SK-N-SH (cell line): ENCODE data around the gene ZSWIM7. TPM values are rescaled to one million over a fixed set of nuclear protein-coding genes. Genes with fewer than 3 reads are reported as not detected.

ENCODE experiments used
- CTCF ChIA-PET: fragments of 300-600, 350-600 bp; formaldehyde crosslinking; extraction: SDS; loops from one replicate; lab custom pipeline; 2021; lab: Yijun Ruan, JAX
- POLR2A ChIA-PET: fragments of 350-600 bp; sonication (Branson Sonifier 250); formaldehyde crosslinking; extraction: SDS; loops from one replicate; lab custom pipeline; 2020; ENCODE audit warnings: antibody characterized with exemption, inconsistent platforms; lab: Yijun Ruan, JAX
- DNase-seq: peaks from one replicate; pipeline ENCODE4 v3.0.0; 2012
- H2AFZ ChIP-seq: fragments of 200-600 bp; sonication (generic); 2 replicates; pipeline ENCODE4 v1.8.1; 2016; ENCODE audit warnings: antibody characterized with exemption, mild to moderate bottlenecking, low read depth
- H3F3A ChIP-seq: fragments of 200-600 bp; sonication (generic); replicated peaks from 2 replicates; pipeline ENCODE3; 2016; ENCODE audit warnings: antibody characterized with exemption, mild to moderate bottlenecking; ENCODE audit not compliant: insufficient read depth
- H3K27ac ChIP-seq, 2 experiments: fragments of 200-500 bp in 1 of 2; fragments of 200-600 bp in 1 of 2; sonication (Bioruptor generic) in 1 of 2; sonication (generic), shearing (Covaris generic) in 1 of 2; 2 replicates each; pipeline versions ENCODE4 v1.5.1 to v1.6.1; 2014 to 2016; ENCODE audit warnings: low read depth in 2 of 2, inconsistent platforms in 1 of 2, low read length in 1 of 2, mild to moderate bottlenecking in 1 of 2, mixed read lengths in 1 of 2
- H3K27me3 ChIP-seq: fragments of 200-600 bp; sonication (generic), shearing (Covaris generic); 2 replicates; pipeline ENCODE4 v1.6.1; 2016; ENCODE audit warnings: mixed run types; ENCODE audit not compliant: insufficient read depth
- H3K36me3 ChIP-seq, 2 experiments: fragments of 200-500 bp in 1 of 2; fragments of 200-600 bp in 1 of 2; sonication (Bioruptor generic) in 1 of 2; sonication (generic) in 1 of 2; replicated peaks in 1 of 2; 2 replicates each; pipeline versions ENCODE3 to v1.5.1; 2014 to 2016; ENCODE audit warnings: low read length in 1 of 2, mild to moderate bottlenecking in 1 of 2; ENCODE audit not compliant: insufficient read depth in 2 of 2, control insufficient read depth in 1 of 2
- H3K4me1 ChIP-seq, 2 experiments: fragments of 200-500 bp in 1 of 2; fragments of 200-600 bp in 1 of 2; sonication (Bioruptor generic) in 1 of 2; sonication (generic), shearing (Covaris generic) in 1 of 2; 2 replicates each; pipeline versions ENCODE4 v1.5.1 to v1.6.1; 2014 to 2016; ENCODE audit warnings: low read depth in 1 of 2, low read length in 1 of 2, mixed run types in 1 of 2; ENCODE audit not compliant: insufficient read depth in 2 of 2, control insufficient read depth in 1 of 2
- H3K4me2 ChIP-seq: fragments of 200-600 bp; sonication (generic), shearing (Covaris generic); 2 replicates; pipeline ENCODE4 v1.6.1; 2017; ENCODE audit warnings: mixed run types
- H3K4me3 ChIP-seq, 2 experiments: fragments of 200-500 bp in 1 of 2; fragments of 200-600 bp in 1 of 2; sonication (Bioruptor generic) in 1 of 2; sonication (generic), shearing (Covaris generic) in 1 of 2; 2 replicates each; pipeline versions ENCODE4 v1.5.1 to v1.8.1; 2014 to 2016; ENCODE audit warnings: low read depth in 2 of 2, inconsistent platforms in 1 of 2, low read length in 1 of 2, mild to moderate bottlenecking in 1 of 2, mixed read lengths in 1 of 2, moderate library complexity in 1 of 2
- H3K79me2 ChIP-seq: fragments of 200-600 bp; sonication (generic); 2 replicates; pipeline ENCODE4 v1.8.1; 2017; ENCODE audit warnings: mild to moderate bottlenecking; ENCODE audit not compliant: insufficient read depth
- H3K9ac ChIP-seq: fragments of 200-600 bp; sonication (generic); 2 replicates; pipeline ENCODE4 v1.6.1; 2017; ENCODE audit warnings: mixed run types
- H3K9me2 ChIP-seq: fragments of 200-600 bp; sonication (generic); 2 replicates; pipeline ENCODE4 v1.6.1; 2017; ENCODE audit warnings: mixed run types
- H3K9me3 ChIP-seq: fragments of 200-600 bp; sonication (generic); 2 replicates; pipeline ENCODE4 v1.6.1; 2017; ENCODE audit warnings: mixed run types, mild to moderate bottlenecking, moderate library complexity
- H4K20me1 ChIP-seq: fragments of 200-600 bp; sonication (generic); 2 replicates; pipeline ENCODE4 v1.6.1; 2017; ENCODE audit warnings: mild to moderate bottlenecking, mixed run types; ENCODE audit not compliant: insufficient read depth
- ELF1 ChIP-seq: IDR thresholded peaks from 2 replicates; pipeline ENCODE4 v1.4.0; 2012
- EP300 ChIP-seq, 2 experiments: IDR thresholded peaks; 2 replicates each; pipeline versions ENCODE4 v1.4.0 to v1.6.1; 2012; ENCODE audit warnings: borderline replicate concordance in 1 of 2, low read depth in 1 of 2, low read length in 1 of 2
- EZH2phosphoT487 ChIP-seq: fragments of 200-600 bp; sonication (generic); IDR thresholded peaks from 2 replicates; pipeline ENCODE4 v1.6.1; 2017; ENCODE audit warnings: low read depth, mixed run types, mild to moderate bottlenecking, antibody characterized with exemption, moderate library complexity, borderline replicate concordance
- FOSL2 ChIP-seq: IDR thresholded peaks from 2 replicates; pipeline ENCODE4 v1.4.0; 2012; ENCODE audit warnings: low read depth, mild to moderate bottlenecking, moderate library complexity, borderline replicate concordance
- FOXJ3 ChIP-seq: sonication (generic); formaldehyde crosslinking; IDR thresholded peaks from 2 replicates; pipeline ENCODE4 v1.5.1; 2020; ENCODE audit warnings: mild to moderate bottlenecking, missing genetic modification reagents
- GABPA ChIP-seq: IDR thresholded peaks from 2 replicates; pipeline ENCODE4 v1.4.0; 2012; ENCODE audit warnings: low read depth, mild to moderate bottlenecking
- GATA2 ChIP-seq: sonication (generic); formaldehyde crosslinking; IDR thresholded peaks from 2 replicates; pipeline ENCODE4 v1.5.0; 2020; ENCODE audit warnings: mild to moderate bottlenecking, missing genetic modification reagents
- JUND ChIP-seq: IDR thresholded peaks from 2 replicates; pipeline ENCODE4 v1.4.0; 2012
- MEF2A ChIP-seq: IDR thresholded peaks from 2 replicates; pipeline ENCODE4 v1.4.0; 2012; ENCODE audit warnings: low read depth, borderline replicate concordance
- NFIC ChIP-seq: IDR thresholded peaks from 2 replicates; pipeline ENCODE4 v1.4.0; 2012; ENCODE audit warnings: borderline replicate concordance
- RAD21 ChIP-seq: IDR thresholded peaks from 2 replicates; pipeline ENCODE4 v1.6.1; 2012; ENCODE audit warnings: mild to moderate bottlenecking, low read length
- TAF1 ChIP-seq: IDR thresholded peaks from 2 replicates; pipeline ENCODE4 v1.6.1; 2012; ENCODE audit warnings: low read depth, mild to moderate bottlenecking, low read length, moderate library complexity, borderline replicate concordance
- TCF12 ChIP-seq: IDR thresholded peaks from 2 replicates; pipeline ENCODE4 v1.4.0; 2012
- TEAD4 ChIP-seq: IDR thresholded peaks from 2 replicates; pipeline ENCODE4 v1.4.0; 2012; ENCODE audit warnings: mild to moderate bottlenecking, borderline replicate concordance; ENCODE audit not compliant: insufficient read depth
- USF1 ChIP-seq: IDR thresholded peaks from 2 replicates; pipeline ENCODE4 v1.4.0; 2012; ENCODE audit warnings: low read depth, borderline replicate concordance
- YY1 ChIP-seq: IDR thresholded peaks from 2 replicates; pipeline ENCODE4 v1.4.0; 2012; ENCODE audit warnings: low read depth, mild to moderate bottlenecking
- WGBS: methylation state at CpG from one replicate; pipeline ENCODE4 v1.1.6; 2017; ENCODE audit warnings: low lambda C conversion rate; 5-methylcytosine and 5-hydroxymethylcytosine counted together
- polyA plus RNA-seq, 3 experiments: library from polyadenylated mRNA; depleted of rRNA; stranded (reverse); fragments of >200 nt; gene quantifications; 2 replicates each; pipeline ENCODE4 v1.2.3, GENCODE V29; 2012
- TF ChIP-seq, protein P1 (sequence below): IDR thresholded peaks from 2 replicates; pipeline ENCODE4 v1.6.1; 2012; ENCODE audit warnings: mild to moderate bottlenecking, low read depth, low read length, moderate library complexity
- TF ChIP-seq, protein P2 (sequence below): IDR thresholded peaks from 2 replicates; pipeline ENCODE4 v1.4.0; 2012; ENCODE audit warnings: low read depth, borderline replicate concordance

The ZSWIM7 gene
- polyA plus RNA-seq, 1 of the 3 experiments (the other 2 are of a cell fraction) = 63.3 TPM

DNA sequence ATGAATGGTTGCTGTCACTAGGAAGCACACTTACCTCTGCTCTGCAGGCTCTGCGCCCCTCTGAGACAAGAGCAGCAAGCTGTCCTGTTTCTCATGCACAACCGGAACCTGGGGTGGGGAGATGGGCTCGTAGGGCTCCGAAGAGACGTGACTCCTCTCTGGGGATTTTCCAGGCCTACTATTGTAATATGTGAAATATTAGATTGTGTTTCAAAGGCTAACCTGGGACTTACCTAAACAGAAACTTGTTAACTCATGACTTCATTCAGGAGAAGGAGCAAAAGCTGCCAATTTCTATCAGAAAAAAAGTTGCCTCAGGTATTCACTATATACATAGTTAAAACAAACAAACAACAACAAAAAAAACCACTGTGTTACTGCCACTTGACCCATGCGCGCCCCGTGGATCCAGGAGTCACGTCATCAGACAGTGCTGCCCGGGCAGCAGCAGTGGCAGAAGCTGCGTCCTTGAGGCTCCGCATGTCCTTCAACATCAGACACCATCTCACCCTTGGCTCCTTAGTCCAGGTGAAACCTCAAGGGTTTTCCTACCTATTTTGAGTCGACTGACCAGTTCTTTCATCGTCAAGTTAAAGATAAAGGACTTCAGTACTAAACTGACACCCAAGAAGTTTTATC lies 49.4 kb upstream of the ZSWIM7 start:
- Histone ChIP-seq H3K36me3 (peaks cover 32 to 73% of the 10 kb centered on the region in 2 experiments), H3K4me2 (no peak overlapping the region), H3K27me3 (no peaks in the 10 kb centered on the region), H4K20me1 (no peaks in the 10 kb centered on the region), H3K9me3 (no peaks in the 10 kb centered on the region), H3F3A (peaks cover 7% of the 10 kb centered on the region), H3K9me2 (no peaks in the 10 kb centered on the region), H3K79me2 (peaks cover 43% of the 10 kb centered on the region), H2AFZ (no peak overlapping the region), H3K4me3 (no peak overlapping the region), H3K4me1 (no peaks in the 10 kb centered on the region), H3K27ac (no peak overlapping the region), H3K9ac (no peak overlapping the region)
- CTCF ChIA-PET = interaction anchor here (1.0 kb wide), 1 partner anchor 10 kb away, joined by 3 read pairs; no protein-coding TSS in a partner anchor
- TF ChIP-seq TAF1 (no peak), USF1 (no peak), FOXJ3 (CRISPR knock-in tag) (no peak), YY1 (no peak), RAD21 (no peak), JUND (no peak), GABPA (no peak), FOSL2 (no peak), NFIC (no peak), MEF2A (no peak), TEAD4 (no peak)
- TF ChIP-seq, protein P1, sequence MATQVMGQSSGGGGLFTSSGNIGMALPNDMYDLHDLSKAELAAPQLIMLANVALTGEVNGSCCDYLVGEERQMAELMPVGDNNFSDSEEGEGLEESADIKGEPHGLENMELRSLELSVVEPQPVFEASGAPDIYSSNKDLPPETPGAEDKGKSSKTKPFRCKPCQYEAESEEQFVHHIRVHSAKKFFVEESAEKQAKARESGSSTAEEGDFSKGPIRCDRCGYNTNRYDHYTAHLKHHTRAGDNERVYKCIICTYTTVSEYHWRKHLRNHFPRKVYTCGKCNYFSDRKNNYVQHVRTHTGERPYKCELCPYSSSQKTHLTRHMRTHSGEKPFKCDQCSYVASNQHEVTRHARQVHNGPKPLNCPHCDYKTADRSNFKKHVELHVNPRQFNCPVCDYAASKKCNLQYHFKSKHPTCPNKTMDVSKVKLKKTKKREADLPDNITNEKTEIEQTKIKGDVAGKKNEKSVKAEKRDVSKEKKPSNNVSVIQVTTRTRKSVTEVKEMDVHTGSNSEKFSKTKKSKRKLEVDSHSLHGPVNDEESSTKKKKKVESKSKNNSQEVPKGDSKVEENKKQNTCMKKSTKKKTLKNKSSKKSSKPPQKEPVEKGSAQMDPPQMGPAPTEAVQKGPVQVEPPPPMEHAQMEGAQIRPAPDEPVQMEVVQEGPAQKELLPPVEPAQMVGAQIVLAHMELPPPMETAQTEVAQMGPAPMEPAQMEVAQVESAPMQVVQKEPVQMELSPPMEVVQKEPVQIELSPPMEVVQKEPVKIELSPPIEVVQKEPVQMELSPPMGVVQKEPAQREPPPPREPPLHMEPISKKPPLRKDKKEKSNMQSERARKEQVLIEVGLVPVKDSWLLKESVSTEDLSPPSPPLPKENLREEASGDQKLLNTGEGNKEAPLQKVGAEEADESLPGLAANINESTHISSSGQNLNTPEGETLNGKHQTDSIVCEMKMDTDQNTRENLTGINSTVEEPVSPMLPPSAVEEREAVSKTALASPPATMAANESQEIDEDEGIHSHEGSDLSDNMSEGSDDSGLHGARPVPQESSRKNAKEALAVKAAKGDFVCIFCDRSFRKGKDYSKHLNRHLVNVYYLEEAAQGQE = no peak
- 92% methylated on average over 14 of the region's 14 CpGs for WGBS
- DNase-seq = no peak
- POLR2A ChIA-PET = no interaction called here

- CTCF ChIA-PET = interaction anchor here (0.7 to 1.1 kb wide), 2 partner anchors 16 to 32 kb away, joined by 3 read pairs; no protein-coding TSS in a partner anchor
- no peaks in the 10 kb centered on the region for H3K27me3 ChIP-seq
- no peak for DNase-seq
- 97% methylated on average over 3 of the region's 3 CpGs for WGBS
- no peaks in the 10 kb centered on the region for H3K9me3 ChIP-seq
- peaks cover 45 to 71% of the 10 kb centered on the region in 2 experiments for H3K36me3 ChIP-seq
- peaks cover under 1% of the 10 kb centered on the region for H3F3A ChIP-seq
- H3K27ac ChIP-seq = no peak overlapping the region
- H3K4me3 ChIP-seq = no peak overlapping the region
- H4K20me1 ChIP-seq = no peaks in the 10 kb centered on the region
- H3K4me2 ChIP-seq = no peak overlapping the region
- H3K9ac ChIP-seq = no peak overlapping the region
- no peak for TF ChIP-seq EP300 (IDR thresholded peaks at IDR 0.05; ENCODE audit: borderline replicate concordance in 1 of 2, low read depth in 1 of 2, low read length in 1 of 2)
- TF ChIP-seq, protein P2, sequence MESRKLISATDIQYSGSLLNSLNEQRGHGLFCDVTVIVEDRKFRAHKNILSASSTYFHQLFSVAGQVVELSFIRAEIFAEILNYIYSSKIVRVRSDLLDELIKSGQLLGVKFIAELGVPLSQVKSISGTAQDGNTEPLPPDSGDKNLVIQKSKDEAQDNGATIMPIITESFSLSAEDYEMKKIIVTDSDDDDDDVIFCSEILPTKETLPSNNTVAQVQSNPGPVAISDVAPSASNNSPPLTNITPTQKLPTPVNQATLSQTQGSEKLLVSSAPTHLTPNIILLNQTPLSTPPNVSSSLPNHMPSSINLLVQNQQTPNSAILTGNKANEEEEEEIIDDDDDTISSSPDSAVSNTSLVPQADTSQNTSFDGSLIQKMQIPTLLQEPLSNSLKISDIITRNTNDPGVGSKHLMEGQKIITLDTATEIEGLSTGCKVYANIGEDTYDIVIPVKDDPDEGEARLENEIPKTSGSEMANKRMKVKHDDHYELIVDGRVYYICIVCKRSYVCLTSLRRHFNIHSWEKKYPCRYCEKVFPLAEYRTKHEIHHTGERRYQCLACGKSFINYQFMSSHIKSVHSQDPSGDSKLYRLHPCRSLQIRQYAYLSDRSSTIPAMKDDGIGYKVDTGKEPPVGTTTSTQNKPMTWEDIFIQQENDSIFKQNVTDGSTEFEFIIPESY = no peak
- TF ChIP-seq ELF1 = no peak
- no peak for TF ChIP-seq GABPA
- TF ChIP-seq EZH2phosphoT487 = no peak
- TF ChIP-seq TCF12 = no peak
- no peak for TF ChIP-seq GATA2 (CRISPR knock-in tag)
- TF ChIP-seq, all 33 proteins: peak for 0
- H3K79me2 ChIP-seq = peaks cover 30% of the 10 kb centered on the region; the same call in 1 of the 2 replicates
- H2AFZ ChIP-seq = no peak overlapping the region
- no peaks in the 10 kb centered on the region for H3K9me2 ChIP-seq
- POLR2A ChIA-PET = no interaction called here
- H3K4me1 ChIP-seq = no peaks in the 10 kb centered on the region
Measured at GRCh38 chr17:16046966-16047365, 47.5 kb upstream of the ZSWIM7 start.
